ENCODE results near the gene NOCT.

GRCh38 chr4:139038874-139039443 lies 23.4 kb downstream of the NOCT start:
- TF ChIP-seq, protein P1, sequence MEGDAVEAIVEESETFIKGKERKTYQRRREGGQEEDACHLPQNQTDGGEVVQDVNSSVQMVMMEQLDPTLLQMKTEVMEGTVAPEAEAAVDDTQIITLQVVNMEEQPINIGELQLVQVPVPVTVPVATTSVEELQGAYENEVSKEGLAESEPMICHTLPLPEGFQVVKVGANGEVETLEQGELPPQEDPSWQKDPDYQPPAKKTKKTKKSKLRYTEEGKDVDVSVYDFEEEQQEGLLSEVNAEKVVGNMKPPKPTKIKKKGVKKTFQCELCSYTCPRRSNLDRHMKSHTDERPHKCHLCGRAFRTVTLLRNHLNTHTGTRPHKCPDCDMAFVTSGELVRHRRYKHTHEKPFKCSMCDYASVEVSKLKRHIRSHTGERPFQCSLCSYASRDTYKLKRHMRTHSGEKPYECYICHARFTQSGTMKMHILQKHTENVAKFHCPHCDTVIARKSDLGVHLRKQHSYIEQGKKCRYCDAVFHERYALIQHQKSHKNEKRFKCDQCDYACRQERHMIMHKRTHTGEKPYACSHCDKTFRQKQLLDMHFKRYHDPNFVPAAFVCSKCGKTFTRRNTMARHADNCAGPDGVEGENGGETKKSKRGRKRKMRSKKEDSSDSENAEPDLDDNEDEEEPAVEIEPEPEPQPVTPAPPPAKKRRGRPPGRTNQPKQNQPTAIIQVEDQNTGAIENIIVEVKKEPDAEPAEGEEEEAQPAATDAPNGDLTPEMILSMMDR (IDR thresholded peaks at IDR 0.05; ENCODE audit: low read length), result no peak
- TF ChIP-seq EZH2 (optimal IDR thresholded peaks at IDR 0.05; ENCODE audit: low read depth, low read length), result no peak

Measured in MM.1S (cell line).